Measurements from ENCODE around the gene MKNK1.

GRCh38 chr1:46575778-46576177 is 28.3 kb downstream of the MKNK1 start:
- TF ChIP-seq CTCF (conservative IDR thresholded peaks at IDR 0.05 in 1 of 2, IDR thresholded peaks at IDR 0.05 in 1 of 2; ENCODE audit: extremely low read depth in 1 of 2, insufficient read depth in 1 of 2, low read depth in 1 of 2, low read length in 2 of 2) (no peak), EZH2 (IDR thresholded peaks at IDR 0.05; ENCODE audit: borderline replicate concordance, low read length) (no peak)

All from mammary epithelial cell (primary cell).